Keratinocyte (primary cell): ENCODE measurements around the gene TEAD3. TPM values are rescaled to one million over a fixed set of nuclear protein-coding genes. Genes with fewer than 3 reads are reported as not detected.

Experiments
- DNase-seq: peaks from one replicate; pipeline ENCODE4 v3.0.0-alpha.2; 2011; ENCODE audit warnings: low read depth, missing footprints, low spot score
- FAIRE-seq: peaks from 2 replicates; lab custom pipeline; 2011; peaks lifted over from hg19 to GRCh38; lab: Jason Lieb, UNC
- H2AFZ ChIP-seq: 2 replicates; pipeline ENCODE4 v1.6.0; 2012; ENCODE audit warnings: low read length, control low read depth, inconsistent platforms; ENCODE audit not compliant: control insufficient read depth
- H3K27ac ChIP-seq: 2 replicates; pipeline ENCODE4 v1.5.1; 2011; ENCODE audit warnings: low read length; ENCODE audit not compliant: control insufficient read depth, insufficient read depth
- H3K27me3 ChIP-seq: 3 replicates; pipeline ENCODE4 v1.6.0; 2011; ENCODE audit warnings: low read length; ENCODE audit not compliant: control insufficient read depth, insufficient read depth; ENCODE audit errors: extremely low read depth
- H3K36me3 ChIP-seq, 2 experiments: 2 replicates in 1 of 2; 3 replicates in 1 of 2; pipeline ENCODE4 v1.5.1; 2011; ENCODE audit warnings: low read length in 2 of 2, mild to moderate bottlenecking in 1 of 2; ENCODE audit not compliant: control insufficient read depth in 2 of 2, insufficient read depth in 2 of 2; ENCODE audit errors: extremely low read depth in 1 of 2
- H3K4me1 ChIP-seq: 3 replicates; pipeline ENCODE4 v1.5.1; 2011; ENCODE audit warnings: low read length; ENCODE audit not compliant: control insufficient read depth, insufficient read depth; ENCODE audit errors: extremely low read depth
- H3K4me2 ChIP-seq: 3 replicates; pipeline ENCODE4 v1.6.0; 2011; ENCODE audit warnings: low read depth, low read length; ENCODE audit not compliant: control insufficient read depth, insufficient read depth; ENCODE audit errors: extremely low read depth
- H3K4me3 ChIP-seq, 3 experiments: fragments of 200-600 bp in 1 of 3; sonication (generic) in 1 of 3; 2 replicates in 2 of 3; 3 replicates in 1 of 3; pipeline ENCODE4 v1.5.1; 2011 to 2016; ENCODE audit warnings: low read length in 3 of 3, mild to moderate bottlenecking in 3 of 3, control low read depth in 2 of 3, inconsistent platforms in 1 of 3, low read depth in 1 of 3, mixed read lengths in 1 of 3, mixed run types in 1 of 3, moderate library complexity in 1 of 3; ENCODE audit not compliant: control insufficient read depth in 2 of 3, insufficient read depth in 2 of 3; ENCODE audit errors: extremely low read depth in 1 of 3
- H3K79me2 ChIP-seq: 2 replicates; pipeline ENCODE4 v1.6.0; 2012; ENCODE audit warnings: low read length; ENCODE audit not compliant: control insufficient read depth, insufficient read depth
- H3K9ac ChIP-seq: 3 replicates; pipeline ENCODE4 v1.6.0; 2011; ENCODE audit warnings: low read length; ENCODE audit not compliant: control insufficient read depth, insufficient read depth; ENCODE audit errors: extremely low read depth
- H3K9me1 ChIP-seq: 3 replicates; pipeline ENCODE4 v1.6.0; 2011; ENCODE audit warnings: low read length; ENCODE audit not compliant: control insufficient read depth, insufficient read depth; ENCODE audit errors: extremely low read depth
- H3K9me3 ChIP-seq: 2 replicates; pipeline ENCODE4 v1.5.1; 2012; ENCODE audit warnings: low read depth, low read length; ENCODE audit not compliant: control insufficient read depth
- H4K20me1 ChIP-seq: 3 replicates; pipeline ENCODE4 v1.6.0; 2011; ENCODE audit warnings: low read length; ENCODE audit not compliant: control insufficient read depth, insufficient read depth; ENCODE audit errors: extremely low read depth
- EZH2 ChIP-seq: IDR thresholded peaks from one replicate; pipeline ENCODE4 v1.6.1; 2012; ENCODE audit warnings: inconsistent platforms, mild to moderate bottlenecking, low read length, moderate library complexity
- dilution Hi-C: fragments of 300-500 bp; cut with MboI; formaldehyde crosslinking; loops from one replicate; pipeline ENCODE4 v1.7.0; 2020; ENCODE audit warnings: low sequenced_read_pairs; ENCODE audit not compliant: extremely low pct_ligation_motif_present
- polyA plus RNA-seq, 5 experiments: library from polyadenylated mRNA; depleted of rRNA in 3 of 5; stranded (reverse) in 3 of 5; stranded (forward) in 1 of 5; unstranded in 1 of 5; fragments of >200 nt; gene quantifications; 1 replicate in 1 of 5; 2 replicates in 3 of 5; 3 replicates in 1 of 5; pipeline versions ENCODE4 v1.2.1 to v1.2.3, GENCODE V29; 2011 to 2012; ENCODE audit warnings: missing spikeins in 2 of 5, low read depth in 1 of 5, low replicate concordance in 1 of 5
- TF ChIP-seq, protein P1 (sequence below), 3 experiments: IDR thresholded peaks in 1 of 3; conservative IDR thresholded peaks in 1 of 3; optimal IDR thresholded peaks in 1 of 3; 2 replicates in 2 of 3; 3 replicates in 1 of 3; pipeline versions ENCODE3 to v1.5.1; 2011; ENCODE audit warnings: low read length in 3 of 3, mild to moderate bottlenecking in 3 of 3, moderate library complexity in 2 of 3, control low read depth in 1 of 3, inconsistent platforms in 1 of 3; ENCODE audit not compliant: insufficient read depth in 2 of 3; ENCODE audit errors: extremely low read depth in 1 of 3

The TEAD3 gene
- polyA plus RNA-seq, 1 donor (not counting 4 experiments of a cell fraction or from before 2014, with no cell fraction given), result 5.7 TPM

- Histone ChIP-seq H3K36me3 (peaks cover 9 to 38% of the 10 kb centered on the region in 2 experiments), H3K9ac (no peak overlapping the region), H3K9me3 (no peaks in the 10 kb centered on the region), H3K27me3 (no peaks in the 10 kb centered on the region), H3K79me2 (no peaks in the 10 kb centered on the region), H3K27ac (no peak overlapping the region), H2AFZ (no peak overlapping the region), H3K4me2 (no peak overlapping the region), H3K4me3 (no peak overlapping the region), H3K9me1 (no peaks in the 10 kb centered on the region), H3K4me1 (no peaks in the 10 kb centered on the region), H4K20me1 (peaks cover 10% of the 10 kb centered on the region)
- FAIRE-seq (no peak), DNase-seq (no peak)
- TF ChIP-seq, protein P1, sequence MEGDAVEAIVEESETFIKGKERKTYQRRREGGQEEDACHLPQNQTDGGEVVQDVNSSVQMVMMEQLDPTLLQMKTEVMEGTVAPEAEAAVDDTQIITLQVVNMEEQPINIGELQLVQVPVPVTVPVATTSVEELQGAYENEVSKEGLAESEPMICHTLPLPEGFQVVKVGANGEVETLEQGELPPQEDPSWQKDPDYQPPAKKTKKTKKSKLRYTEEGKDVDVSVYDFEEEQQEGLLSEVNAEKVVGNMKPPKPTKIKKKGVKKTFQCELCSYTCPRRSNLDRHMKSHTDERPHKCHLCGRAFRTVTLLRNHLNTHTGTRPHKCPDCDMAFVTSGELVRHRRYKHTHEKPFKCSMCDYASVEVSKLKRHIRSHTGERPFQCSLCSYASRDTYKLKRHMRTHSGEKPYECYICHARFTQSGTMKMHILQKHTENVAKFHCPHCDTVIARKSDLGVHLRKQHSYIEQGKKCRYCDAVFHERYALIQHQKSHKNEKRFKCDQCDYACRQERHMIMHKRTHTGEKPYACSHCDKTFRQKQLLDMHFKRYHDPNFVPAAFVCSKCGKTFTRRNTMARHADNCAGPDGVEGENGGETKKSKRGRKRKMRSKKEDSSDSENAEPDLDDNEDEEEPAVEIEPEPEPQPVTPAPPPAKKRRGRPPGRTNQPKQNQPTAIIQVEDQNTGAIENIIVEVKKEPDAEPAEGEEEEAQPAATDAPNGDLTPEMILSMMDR (optimal IDR thresholded peaks at IDR 0.05 in 1 of 3, IDR thresholded peaks at IDR 0.05 in 1 of 3, conservative IDR thresholded peaks at IDR 0.05 in 1 of 3; ENCODE audit: extremely low read depth in 1 of 3, insufficient read depth in 2 of 3, low read length in 3 of 3), result no peak
- no peak for TF ChIP-seq EZH2
- dilution Hi-C loops, result no loop called here
Measured at GRCh38 chr6:35477028-35477427, 19.9 kb downstream of the TEAD3 start.

GRCh38 chr6:35476004-35476403, 20.9 kb downstream of the TEAD3 start:
- no peak for DNase-seq
- peaks cover 3% of the 10 kb centered on the region for H3K9me1 ChIP-seq
- H3K27me3 ChIP-seq, result no peaks in the 10 kb centered on the region
- H3K36me3 ChIP-seq, result peaks cover 11 to 46% of the 10 kb centered on the region in 2 experiments
- peaks cover 2% of the 10 kb centered on the region for H3K79me2 ChIP-seq
- dilution Hi-C loops, result no loop called here
- H3K4me2 ChIP-seq, result no peak overlapping the region
- no peak overlapping the region for H3K9ac ChIP-seq
- H3K9me3 ChIP-seq, result no peaks in the 10 kb centered on the region
- peaks cover 3% of the 10 kb centered on the region for H3K4me1 ChIP-seq
- FAIRE-seq, result no peak
- H3K27ac ChIP-seq, result no peak overlapping the region
- no peak overlapping the region for H3K4me3 ChIP-seq
- H2AFZ ChIP-seq, result no peak overlapping the region
- H4K20me1 ChIP-seq, result peaks cover 20% of the 10 kb centered on the region
- TF ChIP-seq EZH2, result no peak
- TF ChIP-seq, protein P1 (optimal IDR thresholded peaks at IDR 0.05 in 1 of 3, IDR thresholded peaks at IDR 0.05 in 1 of 3, conservative IDR thresholded peaks at IDR 0.05 in 1 of 3; ENCODE audit: extremely low read depth in 1 of 3, insufficient read depth in 2 of 3, low read length in 3 of 3), result no peak
